ENCODE data around the gene PNKD. TPM values are rescaled to one million over a fixed set of nuclear protein-coding genes. Genes with fewer than 3 reads are reported as not detected.

Gene PNKD
- polyA plus RNA-seq, 2 of the 4 experiments (the other 2 are of a cell fraction), result 46.2 to 51.7 TPM

Small RNA genes lying within 50 kb of the gene (small RNA-seq; reads per million reads assigned to genes)
- gene MIR6810, result 0 reads per million in 6 experiments

Other genes with a start within 250 kb of the PNKD start
- gene RUFY4, start 201.3 kb upstream of the PNKD start, polyA plus RNA-seq (2011; rRNA removed), result 0.04 TPM in 1 of 2 replicates, not detected in the other
- not detected in 3 replicates for gene RUFY4, start 201.3 kb upstream of the PNKD start, polyA plus RNA-seq (2017; fragmentation: RNase III; extraction: RNeasy Plus Mini Kit Qiagen cat#74134 plus additional on column Dnase treatment)
- 0.08 TPM in 1 of 2 replicates, not detected in the other for gene CXCR2, start 144.5 kb upstream of the PNKD start, polyA plus RNA-seq (2011; rRNA removed)
- gene CXCR2, start 144.5 kb upstream of the PNKD start, polyA plus RNA-seq (2017; fragmentation: RNase III; extraction: RNeasy Plus Mini Kit Qiagen cat#74134 plus additional on column Dnase treatment), result not detected in 3 replicates
- gene CXCR1, start 103.6 kb upstream of the PNKD start, polyA plus RNA-seq (2011; rRNA removed), result not detected in 2 replicates
- gene CXCR1, start 103.6 kb upstream of the PNKD start, polyA plus RNA-seq (2017; fragmentation: RNase III; extraction: RNeasy Plus Mini Kit Qiagen cat#74134 plus additional on column Dnase treatment), result not detected in 3 replicates
- gene ARPC2, start 53.3 kb upstream of the PNKD start, polyA plus RNA-seq (2011; rRNA removed), result 279 and 374 TPM in 2 replicates
- 263 to 283 TPM (median 273 TPM) in 3 replicates for gene ARPC2, start 53.3 kb upstream of the PNKD start, polyA plus RNA-seq (2017; fragmentation: RNase III; extraction: RNeasy Plus Mini Kit Qiagen cat#74134 plus additional on column Dnase treatment)
- gene GPBAR1, start 9.5 kb upstream of the PNKD start, polyA plus RNA-seq (2011; rRNA removed), result 0.05 and 0.06 TPM in 2 replicates
- gene GPBAR1, start 9.5 kb upstream of the PNKD start, polyA plus RNA-seq (2017; fragmentation: RNase III; extraction: RNeasy Plus Mini Kit Qiagen cat#74134 plus additional on column Dnase treatment), result 0.12 to 0.16 TPM (median 0.13 TPM) in 3 replicates
- gene AAMP, start 382 bp upstream of the PNKD start, polyA plus RNA-seq (2011; rRNA removed), result 71.3 and 82.0 TPM in 2 replicates
- 165 to 173 TPM (median 168 TPM) in 3 replicates for gene AAMP, start 382 bp upstream of the PNKD start, polyA plus RNA-seq (2017; fragmentation: RNase III; extraction: RNeasy Plus Mini Kit Qiagen cat#74134 plus additional on column Dnase treatment)
- 61.4 and 91.5 TPM in 2 replicates for gene TMBIM1, start 22.0 kb downstream of the PNKD start, polyA plus RNA-seq (2011; rRNA removed)
- gene TMBIM1, start 22.0 kb downstream of the PNKD start, polyA plus RNA-seq (2017; fragmentation: RNase III; extraction: RNeasy Plus Mini Kit Qiagen cat#74134 plus additional on column Dnase treatment), result 66.6 to 72.1 TPM (median 70.4 TPM) in 3 replicates
- gene CATIP, start 86.3 kb downstream of the PNKD start, polyA plus RNA-seq (2011; rRNA removed), result 0.17 and 0.41 TPM in 2 replicates
- 0.09 to 0.15 TPM in 2 of 3 replicates, not detected in the other for gene CATIP, start 86.3 kb downstream of the PNKD start, polyA plus RNA-seq (2017; fragmentation: RNase III; extraction: RNeasy Plus Mini Kit Qiagen cat#74134 plus additional on column Dnase treatment)
- 0.36 and 0.52 TPM in 2 replicates for gene SLC11A1, start 111.8 kb downstream of the PNKD start, polyA plus RNA-seq (2011; rRNA removed)
- gene SLC11A1, start 111.8 kb downstream of the PNKD start, polyA plus RNA-seq (2017; fragmentation: RNase III; extraction: RNeasy Plus Mini Kit Qiagen cat#74134 plus additional on column Dnase treatment), result 0.11 to 0.18 TPM (median 0.14 TPM) in 3 replicates
- 50.3 and 64.3 TPM in 2 replicates for gene CTDSP1, start 129.3 kb downstream of the PNKD start, polyA plus RNA-seq (2011; rRNA removed)
- 34.6 to 42.8 TPM (median 39.5 TPM) in 3 replicates for gene CTDSP1, start 129.3 kb downstream of the PNKD start, polyA plus RNA-seq (2017; fragmentation: RNase III; extraction: RNeasy Plus Mini Kit Qiagen cat#74134 plus additional on column Dnase treatment)
- gene VIL1, start 148.6 kb downstream of the PNKD start, polyA plus RNA-seq (2011; rRNA removed), result 2.3 and 3.7 TPM in 2 replicates
- 1.2 to 1.9 TPM (median 1.9 TPM) in 3 replicates for gene VIL1, start 148.6 kb downstream of the PNKD start, polyA plus RNA-seq (2017; fragmentation: RNase III; extraction: RNeasy Plus Mini Kit Qiagen cat#74134 plus additional on column Dnase treatment)